Mesothelial cell of epicardium (in vitro differentiated cells): ENCODE measurements around the gene CTDSP2. TPM values are rescaled to one million over a fixed set of nuclear protein-coding genes. Genes with fewer than 3 reads are reported as not detected.

ENCODE experiments used
- DNase-seq, 2 experiments: peaks; one replicate each; pipeline ENCODE4 v3.0.0; 2021; ENCODE audit warnings: low spot score in 2 of 2; ENCODE audit not compliant: unreplicated experiment in 2 of 2
- H3K27ac Mint-ChIP-seq: 2 replicates; pipeline ENCODE4 v1.8.0; 2021; ENCODE audit warnings: mixed read lengths
- H3K27me3 Mint-ChIP-seq: 2 replicates; pipeline ENCODE4 v1.8.0; 2021; ENCODE audit warnings: low read depth, mixed read lengths
- H3K36me3 Mint-ChIP-seq: 2 replicates; pipeline ENCODE4 v1.8.0; 2021; ENCODE audit warnings: mixed read lengths
- H3K4me1 Mint-ChIP-seq: 2 replicates; pipeline ENCODE4 v1.8.0; 2021; ENCODE audit warnings: mixed read lengths
- H3K4me3 Mint-ChIP-seq: 2 replicates; pipeline ENCODE4 v1.8.0; 2021; ENCODE audit warnings: mild to moderate bottlenecking, moderate library complexity, mixed read lengths
- H3K9me3 Mint-ChIP-seq: 2 replicates; pipeline ENCODE4 v1.8.0; 2021; ENCODE audit warnings: mixed read lengths
- CTCF ChIP-seq: fragments of 200-600 bp; sonication (generic); IDR thresholded peaks from one replicate; pipeline ENCODE4 v1.5.0; 2021; ENCODE audit warnings: antibody characterized with exemption; ENCODE audit not compliant: unreplicated experiment
- total RNA-seq: library from RNA; stranded (reverse); gene quantifications from 3 replicates; pipeline ENCODE4 v1.2.1, GENCODE V29; 2021

Gene CTDSP2
- total RNA-seq, 1 donor from 2014 or later = 210 TPM

GRCh38 chr12:57868851-57869268, 22.3 kb upstream of the CTDSP2 start:
- peaks cover 28% of the 10 kb centered on the region for H3K4me1 Mint-ChIP-seq
- no peak overlapping the region for H3K4me3 Mint-ChIP-seq

GRCh38 chr12:57868221-57868620, 21.7 kb upstream of the CTDSP2 start:
- Mint-ChIP-seq H3K36me3 (no peaks in the 10 kb centered on the region), H3K27me3 (no peaks in the 10 kb centered on the region), H3K4me3 (no peak overlapping the region), H3K9me3 (no peaks in the 10 kb centered on the region), H3K4me1 (peaks cover 28% of the 10 kb centered on the region), H3K27ac (peak overlapping the region; percentile 33)
- no peak for DNase-seq
- TF ChIP-seq CTCF = no peak

More at GRCh38 chr12:57868851-57869268, 22.3 kb upstream of the CTDSP2 start:
- Mint-ChIP-seq H3K27ac (peak overlapping the region; percentile 6), H3K27me3 (no peaks in the 10 kb centered on the region), H3K9me3 (no peaks in the 10 kb centered on the region), H3K36me3 (no peaks in the 10 kb centered on the region)
- no peak for DNase-seq
- TF ChIP-seq CTCF = no peak

GRCh38 chr12:57866308-57867019, 19.9 kb upstream of the CTDSP2 start:
- Mint-ChIP-seq H3K36me3 (no peaks in the 10 kb centered on the region), H3K27ac (no peak overlapping the region), H3K4me1 (peaks cover 26% of the 10 kb centered on the region), H3K9me3 (no peaks in the 10 kb centered on the region), H3K4me3 (no peak overlapping the region), H3K27me3 (no peaks in the 10 kb centered on the region)
- no peak for DNase-seq
- TF ChIP-seq CTCF = no peak

DNA sequence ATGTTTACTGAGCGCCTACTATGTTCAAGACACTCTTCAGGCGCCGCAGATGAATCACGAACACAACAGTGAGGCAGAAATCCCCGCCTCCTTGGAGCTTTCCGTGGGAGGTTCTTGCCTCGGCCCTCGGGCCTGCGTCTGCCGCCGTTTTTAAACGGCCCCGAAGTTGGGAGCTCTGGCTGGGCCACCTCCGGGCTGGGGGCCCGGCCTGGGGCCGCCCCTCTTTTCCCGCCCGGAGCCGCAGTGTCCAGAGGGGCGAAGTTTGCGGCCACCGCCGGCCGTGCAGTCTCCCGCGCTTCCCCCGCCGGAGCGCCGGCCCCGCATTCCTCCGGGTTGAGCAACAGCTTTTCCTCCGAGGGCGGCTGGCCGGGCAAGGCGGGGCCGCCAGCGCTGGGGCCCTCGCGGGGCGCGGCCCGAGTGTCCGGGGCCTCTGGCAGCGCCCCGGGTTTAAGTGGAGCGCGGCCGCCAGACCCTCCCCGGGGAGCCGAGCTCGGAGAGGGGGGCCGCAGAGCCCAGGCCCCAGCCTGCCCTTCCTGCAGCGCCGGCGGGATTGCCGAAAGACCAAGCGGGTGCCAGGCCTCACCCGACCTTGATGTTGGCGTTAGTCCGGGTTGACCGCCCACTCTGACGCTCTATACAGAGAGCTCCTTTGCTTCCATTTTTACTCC, 18.7 kb upstream of the CTDSP2 start:
- H3K9me3 Mint-ChIP-seq = no peaks in the 10 kb centered on the region
- peak overlapping the region; percentile 80 for H3K27ac Mint-ChIP-seq
- peaks cover 26% of the 10 kb centered on the region for H3K4me1 Mint-ChIP-seq
- no peaks in the 10 kb centered on the region for H3K36me3 Mint-ChIP-seq
- TF ChIP-seq CTCF = no peak
- DNase-seq = peak; percentile 44 to 80
- H3K4me3 Mint-ChIP-seq = peak overlapping the region; percentile 60
- peaks cover 2% of the 10 kb centered on the region for H3K27me3 Mint-ChIP-seq

DNA sequence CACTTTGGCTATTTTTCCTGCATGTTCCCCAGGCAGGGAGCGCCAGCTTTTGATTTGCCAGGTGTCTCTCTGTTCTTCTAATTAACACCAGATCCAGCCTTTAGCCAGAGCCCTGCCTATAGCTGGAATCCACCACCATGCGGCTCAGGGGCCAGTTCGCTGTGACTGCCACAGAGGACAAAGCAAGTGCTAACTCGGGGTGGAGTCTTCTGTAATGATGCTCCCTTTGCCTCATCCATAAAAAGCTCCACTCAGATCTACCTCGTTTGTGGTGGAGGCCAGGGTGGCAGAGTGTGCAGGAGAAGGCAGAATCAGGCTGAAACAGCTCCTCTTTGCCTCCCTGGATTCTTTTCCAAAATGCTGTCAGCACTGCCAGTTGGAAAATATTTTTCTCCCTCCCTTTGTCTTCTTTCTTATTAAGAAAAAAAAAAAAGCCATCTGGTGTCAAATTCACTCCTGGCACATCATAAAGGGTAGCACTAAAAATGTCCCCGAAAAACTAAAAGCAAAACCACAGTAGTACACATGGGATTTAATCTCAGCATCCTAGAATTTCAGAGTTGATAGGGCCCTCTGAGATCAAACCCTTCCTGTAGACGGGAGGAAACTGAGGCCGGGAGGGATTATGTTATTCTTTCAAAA, 18.0 kb upstream of the CTDSP2 start:
- Mint-ChIP-seq H3K27ac (peak overlapping the region; percentile 80), H3K4me1 (peaks cover 26% of the 10 kb centered on the region), H3K36me3 (no peaks in the 10 kb centered on the region), H3K4me3 (peak overlapping the region; percentile 54), H3K27me3 (peaks cover 5% of the 10 kb centered on the region), H3K9me3 (no peaks in the 10 kb centered on the region)
- no peak for DNase-seq
- no peak for TF ChIP-seq CTCF
